ENCODE results near the gene RASA1.

RASA1 gene

GRCh38 chr5:87418506-87418905 is 150.8 kb downstream of the RASA1 start:
- Mint-ChIP-seq H3K9me3 (no peaks in the 10 kb centered on the region), H3K27me3 (ENCODE audit: low read depth, poor library complexity) (peaks cover 8% of the 10 kb centered on the region), H3K27ac (no peak overlapping the region), H3K4me1 (no peaks in the 10 kb centered on the region), H3K4me3 (no peak overlapping the region), H3K36me3 (ENCODE audit: low read depth) (no peaks in the 10 kb centered on the region)
- TF ChIP-seq CTCF (IDR thresholded peaks at IDR 0.05) = no peak
- DNase-seq = no peak

GRCh38 chr5:87421307-87421706 is 153.6 kb downstream of the RASA1 start:
- no peak overlapping the region for H3K27ac Mint-ChIP-seq
- TF ChIP-seq CTCF (IDR thresholded peaks at IDR 0.05) = no peak
- H3K4me3 Mint-ChIP-seq = no peak overlapping the region
- peaks cover 7% of the 10 kb centered on the region for H3K4me1 Mint-ChIP-seq
- DNase-seq = no peak
- no peaks in the 10 kb centered on the region for H3K36me3 Mint-ChIP-seq (ENCODE audit: low read depth)
- peaks cover 4% of the 10 kb centered on the region for H3K27me3 Mint-ChIP-seq (ENCODE audit: low read depth, poor library complexity)
- no peaks in the 10 kb centered on the region for H3K9me3 Mint-ChIP-seq

- Mint-ChIP-seq H3K36me3 (ENCODE audit: low read depth) (no peaks in the 10 kb centered on the region), H3K27ac (no peak overlapping the region), H3K4me1 (peaks cover 7% of the 10 kb centered on the region), H3K27me3 (ENCODE audit: low read depth, poor library complexity) (no peaks in the 10 kb centered on the region), H3K9me3 (peaks cover 5% of the 10 kb centered on the region), H3K4me3 (no peak overlapping the region)
- DNase-seq = no peak
- no peak for TF ChIP-seq CTCF (IDR thresholded peaks at IDR 0.05)
Observed at GRCh38 chr5:87423755-87424154, 156.1 kb downstream of the RASA1 start.

- no peak for DNase-seq
- no peak overlapping the region for H3K27ac Mint-ChIP-seq
- no peaks in the 10 kb centered on the region for H3K27me3 Mint-ChIP-seq (ENCODE audit: low read depth, poor library complexity)
- H3K36me3 Mint-ChIP-seq (ENCODE audit: low read depth) = no peaks in the 10 kb centered on the region
- H3K4me1 Mint-ChIP-seq = no peaks in the 10 kb centered on the region
- peaks cover 5% of the 10 kb centered on the region for H3K9me3 Mint-ChIP-seq
- H3K4me3 Mint-ChIP-seq = no peak overlapping the region
- no peak for TF ChIP-seq CTCF (IDR thresholded peaks at IDR 0.05)
Observed at GRCh38 chr5:87430863-87431457, 163.3 kb downstream of the RASA1 start.

- Mint-ChIP-seq H3K9me3 (peaks cover 1% of the 10 kb centered on the region), H3K27me3 (ENCODE audit: low read depth, poor library complexity) (no peaks in the 10 kb centered on the region), H3K36me3 (ENCODE audit: low read depth) (no peaks in the 10 kb centered on the region), H3K27ac (no peak overlapping the region), H3K4me3 (no peak overlapping the region), H3K4me1 (no peaks in the 10 kb centered on the region)
- DNase-seq = no peak
- TF ChIP-seq CTCF (IDR thresholded peaks at IDR 0.05) = no peak
Observed at GRCh38 chr5:87432460-87432859, 164.8 kb downstream of the RASA1 start.

- no peak for DNase-seq
- Mint-ChIP-seq H3K4me3 (no peak overlapping the region), H3K36me3 (ENCODE audit: low read depth) (no peaks in the 10 kb centered on the region), H3K9me3 (no peaks in the 10 kb centered on the region), H3K27me3 (ENCODE audit: low read depth, poor library complexity) (no peaks in the 10 kb centered on the region), H3K27ac (no peak overlapping the region), H3K4me1 (no peaks in the 10 kb centered on the region)
- TF ChIP-seq CTCF (IDR thresholded peaks at IDR 0.05) = no peak
Observed at GRCh38 chr5:87433945-87434344, 166.3 kb downstream of the RASA1 start.
